H1 (cell line): ENCODE data around the gene SMC3. TPM values are rescaled to one million over a fixed set of nuclear protein-coding genes. Genes with fewer than 3 reads are reported as not detected.
A peak's percentile ranks its signal among the peaks of the same experiment; 100 is the strongest.

Experiments
- ASH2L ChIP-seq: fragments of 200-600, 300-600 bp; sonication (generic); IDR thresholded peaks from one replicate; pipeline ENCODE4 v1.7.1; 2017; ENCODE audit warnings: low read length
- BACH1 ChIP-seq: IDR thresholded peaks from 2 replicates; pipeline ENCODE4 v1.6.1; 2012; ENCODE audit warnings: low read length, improper control_type of control experiment
- BCL11A ChIP-seq, 2 experiments: IDR thresholded peaks; one replicate each; pipeline ENCODE4 v1.6.1; 2011; ENCODE audit warnings: low read depth in 2 of 2, low read length in 2 of 2, mild to moderate bottlenecking in 2 of 2
- BRCA1 ChIP-seq: IDR thresholded peaks from 2 replicates; pipeline ENCODE4 v1.6.1; 2012; ENCODE audit warnings: low read depth, low read length, improper control_type of control experiment
- CBX8 ChIP-seq: fragments of 300-800, 300-1000 bp; sonication (generic); IDR thresholded peaks from 2 replicates; pipeline ENCODE4 v1.7.1; 2016; ENCODE audit warnings: low read depth, low read length, borderline replicate concordance
- CEBPB ChIP-seq: IDR thresholded peaks from 2 replicates; pipeline ENCODE4 v1.6.1; 2012; ENCODE audit warnings: low read depth, low read length
- CHD2 ChIP-seq: IDR thresholded peaks from 2 replicates; pipeline ENCODE4 v1.6.1; 2012; ENCODE audit warnings: low read length, improper control_type of control experiment
- EP300 ChIP-seq, 2 experiments: IDR thresholded peaks; 1 replicate in 1 of 2; 2 replicates in 1 of 2; pipeline ENCODE4 v1.6.1; 2011 to 2012; ENCODE audit warnings: low read depth in 2 of 2, low read length in 2 of 2, mild to moderate bottlenecking in 2 of 2, borderline replicate concordance in 1 of 2, inconsistent platforms in 1 of 2, moderate library complexity in 1 of 2
- FOSL1 ChIP-seq: IDR thresholded peaks from 2 replicates; pipeline ENCODE4 v1.6.1; 2011; ENCODE audit warnings: mild to moderate bottlenecking, low read depth, low read length, moderate library complexity; ENCODE audit not compliant: insufficient read depth
- KDM1A ChIP-seq: fragments of 200-600, 300-600 bp; sonication (generic); IDR thresholded peaks from 2 replicates; pipeline ENCODE4 v1.7.1; 2016; ENCODE audit warnings: mild to moderate bottlenecking, low read length, borderline replicate concordance
- POLR2A ChIP-seq, 2 experiments: IDR thresholded peaks; 1 replicate in 1 of 2; 2 replicates in 1 of 2; pipeline ENCODE4 v1.6.1; 2011; ENCODE audit warnings: low read depth in 2 of 2, low read length in 2 of 2, mild to moderate bottlenecking in 2 of 2; ENCODE audit errors: control extremely low read depth in 1 of 2
- RBBP5 ChIP-seq: IDR thresholded peaks from 2 replicates; pipeline ENCODE4 v1.7.1; 2012; ENCODE audit warnings: low read depth, mild to moderate bottlenecking, inconsistent platforms, low read length, moderate library complexity, borderline replicate concordance
- RNF2 ChIP-seq: fragments of 200-900, 300-1000 bp; sonication (generic); IDR thresholded peaks from 2 replicates; pipeline ENCODE4 v1.7.1; 2016; ENCODE audit warnings: borderline replicate concordance, low read depth, mild to moderate bottlenecking, antibody characterized with exemption, low read length; ENCODE audit not compliant: poor library complexity, severe bottlenecking; ENCODE audit errors: missing control alignments
- SIRT6 ChIP-seq: IDR thresholded peaks from one replicate; pipeline ENCODE4 v1.7.1; 2012; ENCODE audit warnings: low read length, inconsistent platforms
- SP1 ChIP-seq: IDR thresholded peaks from 2 replicates; pipeline ENCODE4 v1.6.1; 2011; ENCODE audit warnings: low read depth, low read length
- YY1 ChIP-seq: IDR thresholded peaks from 2 replicates; pipeline ENCODE4 v1.6.1; 2011; ENCODE audit warnings: low read depth, mild to moderate bottlenecking, low read length
- polyA plus RNA-seq, 7 experiments: library from polyadenylated mRNA; depleted of rRNA in 3 of 7; stranded (reverse) in 5 of 7; unstranded in 2 of 7; fragments of >200 nt in 5 of 7; fragments of 200-250 nt in 2 of 7; gene quantifications; 1 replicate in 5 of 7; 2 replicates in 1 of 7; 4 replicates in 1 of 7; pipeline versions ENCODE4 v1.2.1 to v1.2.3, GENCODE V29; 2011 to 2013; ENCODE audit warnings: missing spikeins in 2 of 7, mixed read lengths in 2 of 7
- total RNA-seq: library from RNA; stranded (reverse); fragmentation: NEBNext Ultra II Directional; extraction: Animal tissue kit (Norgen Biotek cat#: 25700); gene quantifications from 2 replicates; pipeline ENCODE4 v1.2.1, GENCODE V29; 2021
- TF ChIP-seq, protein P1 (sequence below): IDR thresholded peaks from 2 replicates; pipeline ENCODE4 v1.6.1; 2012; ENCODE audit warnings: low read length, inconsistent platforms
- TF ChIP-seq, protein P2 (sequence below), 3 experiments: IDR thresholded peaks; 1 replicate in 2 of 3; 2 replicates in 1 of 3; pipeline versions ENCODE4 v1.5.1 to v1.6.1; 2011; ENCODE audit warnings: low read length in 3 of 3, mild to moderate bottlenecking in 3 of 3, inconsistent platforms in 2 of 3, low read depth in 1 of 3, moderate library complexity in 1 of 3; ENCODE audit not compliant: insufficient read depth in 1 of 3; ENCODE audit errors: control extremely low read depth in 1 of 3

Gene SMC3
- total and polyA plus RNA-seq, 2 of the 8 experiments (the other 6 are each of a cell fraction or from before 2014, with no cell fraction given): 12.7 to 93.4 TPM

GRCh38 chr10:110553905-110554304, 13.6 kb upstream of the SMC3 start (continued):
- TF ChIP-seq CBX8 (no peak), SIRT6 (no peak), SP1 (peak; percentile 90), FOSL1 (no peak), RNF2 (no peak), ASH2L (peak; percentile 75), YY1 (peak; percentile 84), KDM1A (no peak), BRCA1 (no peak), BACH1 (no peak), BCL11A (IDR thresholded peaks at IDR 0.05; ENCODE audit: low read depth in 2 of 2, low read length in 2 of 2) (peak in 1 of 2 experiments; percentile 86), RBBP5 (peak; percentile 80; the same call in 1 of the 2 replicates), POLR2A (IDR thresholded peaks at IDR 0.05; ENCODE audit: control extremely low read depth in 1 of 2, low read depth in 2 of 2, low read length in 2 of 2) (no peak), CEBPB (peak; percentile 67; the same call in 1 of the 2 replicates), CHD2 (no peak), EP300 (IDR thresholded peaks at IDR 0.05; ENCODE audit: borderline replicate concordance in 1 of 2, low read depth in 2 of 2, low read length in 2 of 2) (peak in 1 of 2 experiments; percentile 48; a peak in 1 of 3 replicates)
- TF ChIP-seq, protein P1, sequence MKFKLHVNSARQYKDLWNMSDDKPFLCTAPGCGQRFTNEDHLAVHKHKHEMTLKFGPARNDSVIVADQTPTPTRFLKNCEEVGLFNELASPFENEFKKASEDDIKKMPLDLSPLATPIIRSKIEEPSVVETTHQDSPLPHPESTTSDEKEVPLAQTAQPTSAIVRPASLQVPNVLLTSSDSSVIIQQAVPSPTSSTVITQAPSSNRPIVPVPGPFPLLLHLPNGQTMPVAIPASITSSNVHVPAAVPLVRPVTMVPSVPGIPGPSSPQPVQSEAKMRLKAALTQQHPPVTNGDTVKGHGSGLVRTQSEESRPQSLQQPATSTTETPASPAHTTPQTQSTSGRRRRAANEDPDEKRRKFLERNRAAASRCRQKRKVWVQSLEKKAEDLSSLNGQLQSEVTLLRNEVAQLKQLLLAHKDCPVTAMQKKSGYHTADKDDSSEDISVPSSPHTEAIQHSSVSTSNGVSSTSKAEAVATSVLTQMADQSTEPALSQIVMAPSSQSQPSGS: no peak; the same call in 1 of the 2 replicates
- TF ChIP-seq, protein P2, sequence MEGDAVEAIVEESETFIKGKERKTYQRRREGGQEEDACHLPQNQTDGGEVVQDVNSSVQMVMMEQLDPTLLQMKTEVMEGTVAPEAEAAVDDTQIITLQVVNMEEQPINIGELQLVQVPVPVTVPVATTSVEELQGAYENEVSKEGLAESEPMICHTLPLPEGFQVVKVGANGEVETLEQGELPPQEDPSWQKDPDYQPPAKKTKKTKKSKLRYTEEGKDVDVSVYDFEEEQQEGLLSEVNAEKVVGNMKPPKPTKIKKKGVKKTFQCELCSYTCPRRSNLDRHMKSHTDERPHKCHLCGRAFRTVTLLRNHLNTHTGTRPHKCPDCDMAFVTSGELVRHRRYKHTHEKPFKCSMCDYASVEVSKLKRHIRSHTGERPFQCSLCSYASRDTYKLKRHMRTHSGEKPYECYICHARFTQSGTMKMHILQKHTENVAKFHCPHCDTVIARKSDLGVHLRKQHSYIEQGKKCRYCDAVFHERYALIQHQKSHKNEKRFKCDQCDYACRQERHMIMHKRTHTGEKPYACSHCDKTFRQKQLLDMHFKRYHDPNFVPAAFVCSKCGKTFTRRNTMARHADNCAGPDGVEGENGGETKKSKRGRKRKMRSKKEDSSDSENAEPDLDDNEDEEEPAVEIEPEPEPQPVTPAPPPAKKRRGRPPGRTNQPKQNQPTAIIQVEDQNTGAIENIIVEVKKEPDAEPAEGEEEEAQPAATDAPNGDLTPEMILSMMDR (IDR thresholded peaks at IDR 0.05; ENCODE audit: control extremely low read depth in 1 of 3, insufficient read depth in 1 of 3, low read depth in 1 of 3, low read length in 3 of 3): no peak
